GM13977 (cell line): ENCODE measurements around the gene HAO2.

Source experiments
- DNase-seq: peaks from one replicate; pipeline ENCODE4 v3.0.0; 2012; ENCODE audit warnings: low spot score
- in situ Hi-C: fragments of 300-500 bp; cut with MboI; formaldehyde crosslinking; loops from one replicate; pipeline ENCODE4 v1.12.0; 2022; ENCODE audit warnings: low sequenced_read_pairs, low pct_unique_long_range_greater_than_20kb, mixed read lengths, inconsistent platforms; ENCODE audit not compliant: unreplicated experiment
- TF ChIP-seq, protein P1 (sequence below): IDR thresholded peaks from 2 replicates; pipeline ENCODE4 v1.5.1; 2012; ENCODE audit warnings: mild to moderate bottlenecking, control low read depth; ENCODE audit not compliant: insufficient read depth; ENCODE audit errors: extremely low read depth, missing control alignments

The HAO2 gene

DNA sequence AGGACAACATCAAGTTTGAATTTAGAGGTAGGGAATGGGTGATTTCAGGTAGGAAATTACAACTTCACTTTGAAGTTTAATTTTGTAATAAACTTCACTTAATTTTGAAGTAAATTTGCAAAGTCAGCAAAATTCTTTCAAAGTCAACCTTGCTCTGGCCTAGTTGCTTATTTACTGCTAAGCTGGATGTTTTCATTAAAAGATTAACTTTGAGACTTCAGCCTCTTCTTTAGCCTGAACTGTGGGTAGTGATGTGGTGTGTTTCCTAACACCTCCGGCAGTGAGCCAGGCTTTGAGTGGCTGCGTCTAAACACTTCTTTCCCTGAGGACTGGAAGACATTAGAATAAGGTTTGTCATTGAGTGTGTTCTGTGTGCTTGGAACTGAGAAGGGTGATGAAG is at the start of gene HAO2:
Gene HAO2 (plus strand): TSS at position 232 of the 400 bp plus-strand sequence. CDS start 12,301 bp downstream, outside the sequence.
- in situ Hi-C loops = no loop called here

DNA sequence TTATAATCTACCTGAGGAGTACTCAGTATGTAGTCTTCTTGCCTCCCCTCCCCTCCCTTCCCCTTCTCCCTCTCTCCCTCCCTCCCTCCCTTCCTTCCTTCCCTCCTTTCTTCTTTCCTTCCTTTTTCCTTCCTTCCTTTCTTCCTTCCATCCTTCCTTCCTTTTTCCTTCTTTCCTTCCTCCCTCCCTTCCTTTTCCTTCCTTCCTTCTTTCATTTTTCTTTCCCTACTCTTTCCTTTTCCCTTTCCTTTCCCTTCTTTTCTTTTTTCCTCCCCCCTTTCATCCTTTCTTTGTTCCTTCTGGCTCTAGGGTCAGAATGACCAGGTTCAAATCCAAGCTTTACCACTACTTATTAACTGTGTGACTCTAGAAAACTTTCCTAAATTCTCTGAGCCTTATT is 48.5 kb upstream of the HAO2 start:
- TF ChIP-seq, protein P1, sequence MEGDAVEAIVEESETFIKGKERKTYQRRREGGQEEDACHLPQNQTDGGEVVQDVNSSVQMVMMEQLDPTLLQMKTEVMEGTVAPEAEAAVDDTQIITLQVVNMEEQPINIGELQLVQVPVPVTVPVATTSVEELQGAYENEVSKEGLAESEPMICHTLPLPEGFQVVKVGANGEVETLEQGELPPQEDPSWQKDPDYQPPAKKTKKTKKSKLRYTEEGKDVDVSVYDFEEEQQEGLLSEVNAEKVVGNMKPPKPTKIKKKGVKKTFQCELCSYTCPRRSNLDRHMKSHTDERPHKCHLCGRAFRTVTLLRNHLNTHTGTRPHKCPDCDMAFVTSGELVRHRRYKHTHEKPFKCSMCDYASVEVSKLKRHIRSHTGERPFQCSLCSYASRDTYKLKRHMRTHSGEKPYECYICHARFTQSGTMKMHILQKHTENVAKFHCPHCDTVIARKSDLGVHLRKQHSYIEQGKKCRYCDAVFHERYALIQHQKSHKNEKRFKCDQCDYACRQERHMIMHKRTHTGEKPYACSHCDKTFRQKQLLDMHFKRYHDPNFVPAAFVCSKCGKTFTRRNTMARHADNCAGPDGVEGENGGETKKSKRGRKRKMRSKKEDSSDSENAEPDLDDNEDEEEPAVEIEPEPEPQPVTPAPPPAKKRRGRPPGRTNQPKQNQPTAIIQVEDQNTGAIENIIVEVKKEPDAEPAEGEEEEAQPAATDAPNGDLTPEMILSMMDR = no peak
- in situ Hi-C loops = no loop called here
- no peak for DNase-seq

More for the DNA sequence above, at the start of gene HAO2:
- DNase-seq = no peak
- TF ChIP-seq, protein P1 = no peak

DNA sequence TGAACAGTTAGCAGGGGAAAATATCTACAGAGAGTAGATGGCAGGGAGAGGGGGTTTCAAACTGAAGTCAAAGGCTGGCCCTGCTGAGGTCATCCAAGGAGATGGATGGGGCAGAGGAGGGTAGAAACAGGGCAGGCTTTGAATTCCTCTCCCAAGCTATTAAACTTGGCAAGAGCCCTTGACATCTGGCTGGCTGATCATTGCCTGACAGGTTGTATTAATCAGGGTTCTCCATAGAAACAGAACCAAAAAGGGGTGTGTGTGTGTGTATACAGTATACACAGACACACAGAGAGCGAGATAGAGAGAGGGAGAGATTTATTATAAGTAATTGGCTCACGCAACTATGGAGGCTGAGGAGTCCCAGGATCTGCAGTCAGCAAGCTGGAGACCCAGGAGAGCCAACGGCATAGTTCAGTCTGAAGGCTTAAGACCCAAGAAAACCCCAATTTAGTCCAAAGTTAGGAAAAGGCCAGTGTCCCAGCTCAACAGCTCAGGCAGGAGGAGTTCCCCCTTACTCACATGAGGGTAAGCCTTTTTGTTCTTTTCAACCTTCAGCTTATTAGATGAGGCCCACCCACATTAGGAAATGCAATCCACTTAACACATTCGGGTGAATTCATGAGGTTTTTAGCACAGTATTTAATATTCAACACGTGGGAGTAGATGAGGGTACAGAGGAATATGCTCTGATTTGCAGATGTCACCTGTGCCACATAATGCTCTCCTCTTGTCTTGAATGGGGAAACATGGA is 46.7 kb upstream of the HAO2 start:
- in situ Hi-C loops = no loop called here
- TF ChIP-seq, protein P1 = no peak
- DNase-seq = no peak

DNA sequence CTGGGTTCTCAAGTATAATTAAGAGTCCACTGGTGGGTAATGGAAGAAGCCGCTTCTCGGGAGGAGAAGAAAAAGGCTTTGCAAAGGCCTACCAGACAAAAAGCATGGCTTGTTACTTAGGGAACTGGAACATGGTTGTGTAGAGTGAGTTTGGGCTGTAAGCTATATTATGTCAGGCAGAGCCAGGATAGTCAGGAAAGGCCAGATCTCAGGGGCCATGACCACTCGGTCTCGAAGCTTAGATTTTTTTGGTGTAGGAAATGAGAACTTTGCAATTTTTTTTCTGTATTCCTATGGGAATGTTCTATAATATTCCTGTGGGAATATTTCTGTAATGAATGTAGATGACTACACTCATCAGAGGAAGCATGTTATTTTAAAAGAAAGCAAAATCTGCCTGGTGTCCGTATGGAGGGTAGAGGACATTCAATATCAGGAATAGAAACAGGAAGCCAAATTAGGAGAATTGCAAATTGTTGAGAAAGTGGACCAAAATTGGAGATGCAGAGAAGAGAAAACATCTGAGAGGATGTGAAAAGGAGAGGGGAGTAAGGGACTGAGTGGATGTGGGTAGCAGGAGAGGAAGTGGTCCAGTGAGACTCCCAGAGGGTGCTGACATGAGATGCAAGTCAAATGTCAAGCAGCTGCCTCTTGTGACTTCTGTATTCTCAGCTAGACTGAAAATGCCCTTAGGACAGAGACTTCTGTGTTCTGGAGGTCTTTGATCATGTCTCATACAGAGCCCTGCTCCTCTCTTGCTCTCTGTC is 45.2 kb upstream of the HAO2 start:
- in situ Hi-C loops = no loop called here
- TF ChIP-seq, protein P1 = peak; percentile 20
- peak; percentile 71 for DNase-seq

DNA sequence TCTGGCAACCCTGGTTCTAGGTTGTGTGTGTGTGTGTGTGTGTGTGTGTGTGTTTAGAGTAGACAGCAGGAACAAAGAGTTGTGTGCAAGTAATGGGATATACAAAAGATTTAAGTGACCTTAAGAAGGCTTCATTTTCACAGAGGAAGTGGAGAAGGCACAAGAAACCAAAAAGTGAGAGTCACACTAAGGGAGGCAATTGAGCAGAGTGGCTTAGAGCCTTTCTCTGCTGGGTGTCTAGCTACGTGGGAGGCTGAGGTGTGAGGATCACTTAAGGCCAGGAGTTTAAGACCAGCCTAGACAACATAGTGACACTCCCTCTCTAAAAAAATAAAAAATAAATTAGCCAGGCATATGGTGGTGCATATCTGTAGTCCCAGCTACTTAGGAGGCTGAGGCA is 44.4 kb upstream of the HAO2 start:
- in situ Hi-C loops = no loop called here
- no peak for DNase-seq
- TF ChIP-seq, protein P1 = no peak

DNA sequence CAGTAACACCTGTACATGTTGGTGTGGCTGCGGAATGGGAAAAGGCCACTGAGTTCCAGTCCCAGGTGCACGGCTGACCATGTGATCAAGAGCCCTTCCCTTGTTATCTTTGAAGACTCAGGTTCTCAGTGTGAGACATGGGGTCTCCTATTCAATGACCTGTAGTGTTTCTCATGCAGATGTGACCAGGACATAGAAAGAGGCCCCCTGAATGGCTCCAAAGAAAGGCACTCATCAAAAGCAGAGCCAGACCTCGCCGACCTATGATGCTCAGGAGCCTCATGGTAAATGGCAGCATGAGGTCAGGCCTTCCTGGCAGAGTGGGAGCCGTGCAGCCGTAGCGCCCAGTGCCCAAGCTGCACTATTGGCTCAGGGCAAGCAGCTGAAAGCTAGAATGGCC is 42.3 kb upstream of the HAO2 start:
- in situ Hi-C loops = no loop called here
- TF ChIP-seq, protein P1 = no peak
- no peak for DNase-seq
